ENCODE results near the gene CFD.

DNA sequence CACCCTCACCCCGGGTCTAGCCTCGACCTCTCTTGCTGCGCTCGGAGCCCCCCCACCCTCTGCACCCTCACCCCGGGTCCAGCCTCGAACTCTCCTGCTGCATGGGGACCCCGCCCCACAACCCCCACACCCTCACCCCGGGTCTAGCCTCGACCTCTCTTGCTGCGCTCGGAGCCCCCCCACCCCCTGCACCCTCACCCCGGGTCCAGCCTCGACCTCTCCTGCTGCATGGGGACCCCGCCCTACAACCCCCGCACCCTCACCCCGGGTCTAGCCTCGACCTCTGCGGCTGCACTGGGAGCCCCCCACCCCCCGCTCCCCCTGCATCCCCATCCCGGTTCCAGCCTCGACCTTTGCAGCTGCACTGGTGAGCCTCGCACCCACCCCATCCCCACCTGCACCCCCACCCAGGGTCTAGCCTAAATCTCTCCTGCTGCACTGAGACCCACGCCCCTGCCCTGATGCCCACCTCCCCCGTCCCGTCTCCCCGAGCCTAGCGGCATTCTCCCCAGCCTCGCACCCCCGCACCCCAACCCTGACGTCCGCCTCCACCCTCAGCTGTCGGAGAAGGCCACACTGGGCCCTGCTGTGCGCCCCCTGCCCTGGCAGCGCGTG is 1.8 kb downstream of the CFD start:
- TF ChIP-seq RAD21 (IDR thresholded peaks at IDR 0.05) (no peak), RXRA (IDR thresholded peaks at IDR 0.05) (no peak)
- TF ChIP-seq, protein P1, sequence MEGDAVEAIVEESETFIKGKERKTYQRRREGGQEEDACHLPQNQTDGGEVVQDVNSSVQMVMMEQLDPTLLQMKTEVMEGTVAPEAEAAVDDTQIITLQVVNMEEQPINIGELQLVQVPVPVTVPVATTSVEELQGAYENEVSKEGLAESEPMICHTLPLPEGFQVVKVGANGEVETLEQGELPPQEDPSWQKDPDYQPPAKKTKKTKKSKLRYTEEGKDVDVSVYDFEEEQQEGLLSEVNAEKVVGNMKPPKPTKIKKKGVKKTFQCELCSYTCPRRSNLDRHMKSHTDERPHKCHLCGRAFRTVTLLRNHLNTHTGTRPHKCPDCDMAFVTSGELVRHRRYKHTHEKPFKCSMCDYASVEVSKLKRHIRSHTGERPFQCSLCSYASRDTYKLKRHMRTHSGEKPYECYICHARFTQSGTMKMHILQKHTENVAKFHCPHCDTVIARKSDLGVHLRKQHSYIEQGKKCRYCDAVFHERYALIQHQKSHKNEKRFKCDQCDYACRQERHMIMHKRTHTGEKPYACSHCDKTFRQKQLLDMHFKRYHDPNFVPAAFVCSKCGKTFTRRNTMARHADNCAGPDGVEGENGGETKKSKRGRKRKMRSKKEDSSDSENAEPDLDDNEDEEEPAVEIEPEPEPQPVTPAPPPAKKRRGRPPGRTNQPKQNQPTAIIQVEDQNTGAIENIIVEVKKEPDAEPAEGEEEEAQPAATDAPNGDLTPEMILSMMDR (IDR thresholded peaks at IDR 0.05; ENCODE audit: low read depth, low read length, missing input control): no peak
